Inflammatory macrophage treated with lipopolysaccharide for 1 hour (primary cell): ENCODE measurements around the gene PTPN12.
A peak's percentile ranks its signal among the peaks of the same experiment; 100 is the strongest.
"Not testable (repeated sequence)": the region's sequence is repeated elsewhere in the genome, so short reads cannot be mapped to it uniquely, and the experiment has no call there.

Experiments
- DNase-seq, 2 donors: peaks; one replicate each; pipeline ENCODE4 v3.0.0-alpha.2; 2020 to 2022

PTPN12 gene

DNA sequence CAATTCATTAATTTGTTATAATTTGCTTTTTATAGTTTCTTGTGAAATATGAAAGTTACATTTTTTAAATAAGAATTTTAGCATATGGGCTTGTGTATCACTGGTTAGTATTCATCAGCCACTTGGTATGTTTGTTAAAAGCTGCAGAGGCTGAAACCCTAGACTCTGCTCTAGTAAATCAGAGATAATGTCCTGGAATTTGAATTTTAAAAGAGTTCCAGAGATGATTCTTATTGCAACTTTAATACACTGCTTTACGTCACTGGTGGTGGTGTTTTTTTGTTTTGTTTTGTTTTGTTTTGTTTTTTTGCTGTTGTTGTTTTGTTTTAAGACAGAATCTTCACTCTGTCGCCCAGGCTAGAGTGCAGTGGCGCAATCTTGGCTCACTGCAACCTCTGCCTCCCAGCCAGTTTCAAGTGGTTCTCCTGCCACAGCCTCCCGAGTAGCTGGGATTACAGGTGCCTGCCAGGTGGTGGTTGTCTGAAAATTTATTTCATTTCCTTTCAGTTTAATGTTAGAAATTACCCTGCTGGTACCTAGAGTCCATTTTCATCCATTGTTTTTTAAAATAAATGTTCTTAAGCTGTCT, 43.8 kb downstream of the PTPN12 start:
- no peak for DNase-seq

DNA sequence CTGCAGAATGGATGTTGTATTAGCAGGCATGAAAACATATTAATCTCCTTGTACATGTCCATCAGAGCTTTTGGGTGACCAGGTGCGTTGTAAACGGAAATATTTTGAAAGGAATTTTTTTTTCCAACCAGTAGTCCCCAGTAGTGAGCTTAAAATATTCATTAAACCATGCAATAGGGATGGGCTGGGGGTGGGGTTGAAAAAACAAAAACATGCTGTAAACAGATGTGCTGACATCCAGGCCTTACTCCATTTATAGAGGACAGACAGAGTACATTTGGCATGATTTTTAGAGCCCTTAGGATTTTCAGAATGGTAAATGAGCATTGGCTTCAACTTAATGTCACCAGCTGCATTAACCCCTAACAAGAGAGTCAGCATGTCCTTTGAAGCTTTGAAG, 50.2 kb downstream of the PTPN12 start:
- DNase-seq: no peak

DNA sequence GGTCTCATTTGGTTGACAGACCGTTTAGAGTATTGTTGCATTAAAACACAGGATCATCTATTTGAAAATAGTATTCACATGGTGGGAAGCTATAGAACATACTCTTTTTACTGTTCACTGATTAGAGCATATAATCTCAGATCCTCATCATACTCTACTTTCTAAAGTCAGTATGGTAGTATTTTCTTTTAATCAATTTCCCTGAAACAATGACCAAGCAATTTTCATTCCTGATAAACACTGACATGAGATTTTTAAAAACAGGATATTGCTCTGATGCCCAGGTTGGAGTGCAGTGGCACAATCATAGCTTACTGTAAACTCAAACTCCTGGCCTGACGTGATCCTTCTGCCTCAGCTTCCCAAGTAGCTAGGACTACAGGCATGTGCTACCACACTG, 63.9 kb downstream of the PTPN12 start:
- no peak for DNase-seq

DNA sequence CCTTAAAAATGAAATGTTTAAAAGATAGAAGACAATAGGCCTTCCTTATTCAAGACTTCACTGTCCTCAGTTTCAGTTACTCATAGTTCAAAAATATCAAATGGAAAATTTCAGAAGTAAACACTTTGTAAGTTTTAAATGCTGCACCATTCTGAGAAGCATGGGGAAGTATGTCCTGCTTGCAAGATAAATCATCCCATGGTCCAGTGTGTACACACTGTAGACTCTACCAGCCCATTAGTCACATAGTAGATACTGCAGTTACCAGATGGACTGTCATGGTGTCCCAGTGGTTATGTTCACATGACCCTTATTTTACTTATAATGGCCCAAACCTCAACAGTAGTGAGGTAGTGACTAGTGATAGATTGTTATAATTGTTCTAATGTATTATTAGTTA, 69.5 kb downstream of the PTPN12 start:
- peak in 1 of 2 donors; percentile 25 for DNase-seq

DNA sequence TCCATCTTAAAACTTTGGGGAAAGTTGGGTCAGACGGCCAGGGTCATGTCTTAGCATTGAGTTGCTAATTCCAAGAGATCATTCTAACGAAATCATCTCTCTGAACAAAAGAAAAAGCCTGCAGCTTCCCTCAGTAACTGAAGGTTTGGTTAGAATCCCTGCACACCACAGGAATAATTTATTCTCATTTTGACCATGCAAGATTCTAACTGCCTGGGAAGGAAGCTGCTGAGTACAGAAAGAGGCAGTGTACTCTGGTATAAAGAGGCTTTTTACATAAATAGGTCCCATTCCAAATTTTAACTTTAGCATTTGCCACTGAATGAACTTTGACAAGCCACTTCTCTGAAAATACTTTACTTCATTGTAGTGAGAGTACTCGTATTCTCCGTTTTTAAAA, 82.2 kb downstream of the PTPN12 start:
- no peak for DNase-seq

DNA sequence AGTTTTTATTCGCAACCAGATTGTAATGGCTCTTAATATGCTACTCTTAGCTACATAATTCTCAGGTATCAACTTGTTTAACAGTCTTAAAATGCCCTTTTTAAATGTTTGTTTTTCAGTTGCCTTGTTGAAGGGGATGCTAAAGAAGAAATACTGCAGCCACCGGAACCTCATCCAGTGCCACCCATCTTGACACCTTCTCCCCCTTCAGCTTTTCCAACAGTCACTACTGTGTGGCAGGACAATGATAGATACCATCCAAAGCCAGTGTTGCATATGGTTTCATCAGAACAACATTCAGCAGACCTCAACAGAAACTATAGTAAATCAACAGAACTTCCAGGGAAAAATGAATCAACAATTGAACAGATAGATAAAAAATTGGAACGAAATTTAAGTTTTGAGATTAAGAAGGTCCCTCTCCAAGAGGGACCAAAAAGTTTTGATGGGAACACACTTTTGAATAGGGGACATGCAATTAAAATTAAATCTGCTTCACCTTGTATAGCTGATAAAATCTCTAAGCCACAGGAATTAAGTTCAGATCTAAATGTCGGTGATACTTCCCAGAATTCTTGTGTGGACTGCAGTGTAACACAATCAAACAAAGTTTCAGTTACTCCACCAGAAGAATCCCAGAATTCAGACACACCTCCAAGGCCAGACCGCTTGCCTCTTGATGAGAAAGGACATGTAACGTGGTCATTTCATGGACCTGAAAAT, 89.7 kb downstream of the PTPN12 start:
- no peak for DNase-seq

DNA sequence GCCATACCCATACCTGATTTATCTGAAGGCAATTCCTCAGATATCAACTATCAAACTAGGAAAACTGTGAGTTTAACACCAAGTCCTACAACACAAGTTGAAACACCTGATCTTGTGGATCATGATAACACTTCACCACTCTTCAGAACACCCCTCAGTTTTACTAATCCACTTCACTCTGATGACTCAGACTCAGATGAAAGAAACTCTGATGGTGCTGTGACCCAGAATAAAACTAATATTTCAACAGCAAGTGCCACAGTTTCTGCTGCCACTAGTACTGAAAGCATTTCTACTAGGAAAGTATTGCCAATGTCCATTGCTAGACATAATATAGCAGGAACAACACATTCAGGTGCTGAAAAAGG, 90.2 kb downstream of the PTPN12 start:
- DNase-seq: peak; percentile 31 to 57

DNA sequence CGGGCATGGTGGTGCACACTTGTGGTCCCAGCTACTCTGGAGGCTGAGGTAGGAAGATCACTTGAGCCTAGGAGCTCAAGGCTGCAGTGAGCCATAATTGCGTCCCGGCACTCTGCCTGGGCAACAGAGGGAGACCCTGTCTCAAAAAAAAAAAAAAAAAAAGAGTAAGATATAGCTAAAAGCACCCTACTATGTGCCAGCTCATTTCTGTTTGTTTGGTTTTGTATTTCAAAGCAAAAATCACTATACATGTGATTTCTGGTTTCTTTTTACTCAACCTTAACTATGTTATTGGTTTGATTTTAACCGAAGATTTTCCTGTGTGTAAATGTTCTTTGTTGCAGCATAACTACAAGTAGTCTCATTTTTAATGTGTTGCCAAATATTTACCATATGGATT, 92.7 kb downstream of the PTPN12 start:
- no peak for DNase-seq

DNA sequence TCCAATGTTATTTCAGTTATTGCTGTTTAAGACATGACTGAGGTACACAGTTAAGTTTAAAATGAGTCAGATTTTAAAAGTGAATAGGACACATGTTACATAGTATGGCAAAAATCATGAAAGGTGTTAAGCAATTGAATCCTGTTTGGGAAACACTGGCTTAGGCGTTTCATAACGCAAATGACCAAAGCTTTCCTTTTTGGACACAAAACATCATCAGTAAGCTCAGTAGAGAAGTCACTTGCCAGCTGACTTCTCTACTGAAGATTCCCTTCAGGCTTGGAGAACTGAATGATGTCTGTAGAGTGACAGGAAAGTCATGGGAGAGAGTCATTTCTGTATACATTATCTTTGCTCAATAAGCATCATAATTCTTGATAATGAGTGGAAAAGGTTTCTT, 94.7 kb downstream of the PTPN12 start:
- DNase-seq: peak; percentile 92 to 96

DNA sequence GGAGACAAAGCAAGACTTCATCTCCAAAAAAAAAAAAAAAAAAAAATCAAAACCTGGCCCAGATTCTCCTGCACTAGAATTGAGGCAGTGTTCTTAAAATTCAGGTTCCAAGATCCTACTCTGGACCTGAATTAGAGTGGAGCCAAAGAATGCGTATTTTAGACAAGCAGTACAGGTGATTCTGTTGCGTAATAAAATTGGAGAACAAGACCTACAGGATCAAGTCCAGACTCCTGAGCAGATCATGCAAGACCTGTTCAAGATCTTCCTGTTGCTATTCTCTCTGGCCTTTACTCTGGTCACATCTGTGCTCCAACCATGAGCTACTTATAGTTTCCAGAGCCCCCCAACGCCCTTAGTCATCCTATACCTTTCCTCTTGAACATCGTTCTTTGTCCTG, 107.7 kb downstream of the PTPN12 start:
- no peak for DNase-seq

DNA sequence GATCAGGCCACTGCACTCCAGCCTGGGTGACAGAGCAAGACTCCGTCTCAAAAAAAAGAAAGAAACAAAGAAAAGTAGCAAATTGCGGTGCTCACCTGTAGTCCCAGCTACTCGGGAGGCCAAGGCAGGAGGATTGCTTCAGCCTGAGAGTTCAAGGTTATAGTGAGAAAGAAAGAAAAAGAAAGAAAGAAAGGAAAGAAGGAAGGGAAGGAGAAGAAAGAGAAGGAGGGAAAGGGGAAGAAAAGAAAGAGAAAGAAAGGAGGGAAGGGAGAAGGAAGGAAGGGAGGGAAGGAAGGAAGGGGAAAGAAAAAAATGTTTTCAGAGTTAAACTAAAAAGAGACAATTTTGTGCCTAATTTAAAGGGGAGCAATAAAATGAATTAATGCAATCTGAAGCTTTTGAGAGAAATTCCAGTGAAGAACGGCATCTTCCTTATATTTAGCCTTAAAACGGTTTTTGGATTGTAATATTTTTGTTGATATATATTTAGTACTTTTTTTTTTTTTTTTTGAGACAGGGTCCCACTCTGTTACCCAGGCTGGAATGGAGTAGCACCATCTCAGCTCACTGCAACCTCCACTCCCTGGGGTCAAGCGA, 111.7 kb downstream of the PTPN12 start:
- no peak for DNase-seq

DNA sequence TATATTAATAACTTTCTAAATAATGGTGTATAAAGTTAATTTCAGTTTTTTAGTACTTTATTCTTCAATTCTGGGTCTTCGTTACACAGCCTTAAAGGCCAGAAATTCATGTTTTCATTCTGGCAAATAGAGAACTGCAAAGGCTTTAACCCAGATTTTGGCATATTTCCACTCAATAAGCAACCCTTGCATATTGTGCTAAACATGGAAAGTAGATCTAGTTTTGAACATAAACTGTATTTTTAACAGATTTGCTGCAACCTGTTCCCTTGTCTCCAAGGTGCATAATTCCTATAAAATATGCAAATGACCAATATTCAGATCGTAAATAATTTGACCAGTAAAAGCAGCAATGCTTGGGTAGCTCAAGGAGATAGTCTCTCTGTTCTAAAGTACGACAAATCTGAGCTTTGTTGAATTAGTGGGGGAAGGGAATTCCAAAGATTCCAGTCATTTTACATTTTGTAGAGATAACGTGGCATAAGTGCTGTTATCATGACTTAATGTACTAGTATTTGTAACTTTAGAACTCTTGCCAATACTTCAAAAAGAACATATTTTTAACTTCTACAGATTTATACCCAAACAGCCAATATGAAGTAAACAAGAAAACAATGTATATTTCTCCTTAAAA, 112.7 kb downstream of the PTPN12 start:
- no peak for DNase-seq

DNA sequence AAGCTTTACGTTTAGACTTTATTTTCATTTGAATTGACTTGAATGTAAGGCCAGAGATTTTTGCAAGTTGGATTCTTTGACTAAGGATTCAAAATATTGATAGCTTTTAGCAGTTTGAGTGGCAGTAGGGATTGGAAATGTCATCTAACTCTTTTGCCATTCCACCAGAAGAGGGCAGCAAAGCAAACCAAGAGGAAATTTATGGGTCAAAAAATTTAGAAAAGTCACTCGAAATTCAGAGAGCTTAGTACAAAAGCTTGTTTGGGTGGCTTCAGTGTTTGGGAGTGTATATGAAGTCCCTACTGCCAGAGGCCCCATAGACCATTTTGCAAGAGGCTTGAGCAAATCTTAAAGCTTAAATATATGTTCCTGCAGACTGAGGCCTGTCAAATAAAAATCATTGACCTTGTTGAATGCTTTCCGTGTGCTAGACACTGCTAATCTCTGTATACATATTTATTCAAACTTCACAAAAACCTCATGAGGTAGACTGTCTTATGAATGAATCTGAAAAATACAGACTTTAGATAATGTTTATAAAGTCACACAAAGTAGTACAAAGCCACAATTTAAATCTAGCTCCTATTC, 114.6 kb downstream of the PTPN12 start:
- DNase-seq: peak; percentile 13 to 54

DNA sequence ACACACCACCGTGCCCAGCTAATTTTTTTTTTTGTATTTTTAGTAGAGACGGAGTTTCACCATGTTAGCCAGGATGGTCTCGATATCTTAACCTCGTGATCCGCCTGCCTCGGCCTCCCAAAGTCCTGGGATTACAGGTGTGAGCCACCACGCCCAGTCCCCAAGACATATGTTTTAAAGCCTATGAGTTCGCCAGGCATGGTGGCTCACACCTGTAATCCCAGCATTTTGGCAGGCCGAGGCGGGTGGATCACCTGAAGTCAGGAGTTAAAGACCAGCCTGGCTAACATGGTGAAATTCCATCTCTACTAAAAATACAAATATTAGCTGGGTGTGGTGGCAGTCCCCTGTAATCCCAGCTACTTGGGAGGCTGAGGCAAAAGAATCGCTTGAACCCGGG, 115.7 kb downstream of the PTPN12 start:
- not testable (repeated sequence) for DNase-seq

DNA sequence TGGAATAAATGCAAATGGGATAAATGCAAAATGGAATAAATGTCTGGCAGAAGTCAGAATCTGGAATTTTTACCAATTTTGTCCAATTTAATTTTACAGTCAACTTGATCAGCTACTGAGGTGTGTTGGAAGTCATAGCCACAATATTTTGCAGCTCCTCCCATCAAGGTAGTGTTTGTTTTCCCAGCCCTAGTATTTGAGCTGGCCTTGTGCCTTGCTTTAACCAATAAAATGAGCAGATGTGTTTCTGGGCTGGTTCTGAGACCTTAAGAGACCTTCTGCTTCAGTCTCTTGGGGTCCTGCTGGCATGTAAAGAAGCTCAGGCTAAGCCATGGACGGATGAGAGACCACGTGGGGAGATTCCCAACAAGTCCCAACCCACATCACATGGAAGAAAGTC, 116.5 kb downstream of the PTPN12 start:
- no peak for DNase-seq

DNA sequence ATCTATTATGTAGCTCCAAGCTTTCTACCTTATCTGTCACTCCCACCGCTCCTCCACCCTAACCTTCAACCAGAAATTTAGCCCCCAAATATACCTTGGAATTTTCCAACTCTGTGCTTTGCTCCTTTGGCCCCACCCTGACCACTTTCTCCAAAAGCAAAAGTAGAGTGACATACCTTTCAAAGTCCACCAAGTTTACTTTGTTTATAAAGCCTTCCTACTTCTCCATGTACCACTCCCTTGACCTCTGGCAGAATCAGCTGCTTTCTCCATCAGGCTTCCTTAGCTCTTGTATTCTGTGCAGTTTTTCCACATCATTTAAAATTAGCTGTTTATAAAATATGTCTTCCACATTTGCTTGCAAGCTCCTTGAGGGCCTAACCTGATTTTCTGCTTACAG, 118.3 kb downstream of the PTPN12 start:
- DNase-seq: no peak

DNA sequence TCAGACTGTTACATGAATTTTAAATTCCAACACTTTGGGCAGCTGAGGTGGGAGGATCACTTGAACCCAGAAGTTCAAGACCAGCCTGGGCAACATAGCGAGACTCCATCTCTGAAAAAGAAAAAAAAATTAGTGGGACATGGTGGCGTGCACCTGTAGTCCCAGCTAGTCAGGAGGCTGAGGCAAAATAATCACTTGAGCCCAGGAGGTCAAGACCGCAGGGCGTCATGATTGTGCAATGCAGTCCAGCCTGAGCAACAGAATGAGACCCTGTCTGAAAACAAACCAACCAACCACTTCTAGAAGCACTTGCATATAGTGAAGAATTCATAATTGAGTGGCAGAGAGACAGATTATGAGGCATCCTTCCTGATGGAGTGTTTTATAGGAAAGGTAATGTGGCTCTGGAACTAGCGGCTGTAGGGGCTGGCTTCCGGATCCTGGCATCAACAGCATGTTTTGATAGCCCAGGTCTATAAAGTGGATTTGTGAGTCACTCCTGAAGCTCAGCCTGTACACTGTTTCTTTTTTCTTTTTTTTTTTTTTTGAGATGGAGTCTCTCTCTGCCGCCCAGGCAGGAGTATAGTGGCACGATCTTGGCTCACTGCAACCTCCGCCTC, 118.9 kb downstream of the PTPN12 start:
- DNase-seq: no peak

DNA sequence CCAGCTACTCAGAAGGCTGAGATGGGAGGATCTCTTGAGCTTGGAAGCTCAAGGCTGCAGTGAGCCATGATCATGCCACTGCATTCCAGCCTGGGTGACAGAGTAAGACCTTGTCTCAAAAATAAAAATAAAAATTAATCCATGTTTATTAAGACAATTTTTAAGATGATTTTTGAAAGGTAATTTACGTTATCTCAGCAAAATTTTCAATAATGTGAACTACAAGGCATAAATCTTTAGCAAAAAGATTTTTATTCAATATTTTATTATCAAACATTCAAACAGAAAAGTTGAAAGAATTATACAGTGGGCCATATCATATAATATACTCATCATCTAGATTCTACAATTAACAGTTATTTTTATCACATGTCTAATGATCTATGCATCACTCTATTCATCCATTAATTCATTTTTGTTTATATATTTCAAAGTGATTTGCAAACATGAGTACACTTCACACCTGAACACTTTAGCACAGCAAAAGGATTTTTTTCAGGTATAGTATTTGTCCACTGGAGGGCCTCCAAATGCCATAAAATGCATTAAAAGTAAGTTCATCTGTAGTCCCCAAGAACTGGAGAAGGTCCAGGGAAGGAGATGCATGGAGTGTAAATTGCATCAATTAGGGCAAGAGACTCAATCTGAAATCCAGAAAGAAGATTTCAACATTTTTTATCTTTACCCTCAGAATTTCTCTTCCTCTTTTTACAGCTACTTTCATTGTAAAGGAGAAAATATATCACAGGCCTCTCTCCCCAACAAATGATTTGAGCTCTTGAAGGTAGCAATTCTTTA, 120.5 kb downstream of the PTPN12 start:
- peak; percentile 55 to 60 for DNase-seq

DNA sequence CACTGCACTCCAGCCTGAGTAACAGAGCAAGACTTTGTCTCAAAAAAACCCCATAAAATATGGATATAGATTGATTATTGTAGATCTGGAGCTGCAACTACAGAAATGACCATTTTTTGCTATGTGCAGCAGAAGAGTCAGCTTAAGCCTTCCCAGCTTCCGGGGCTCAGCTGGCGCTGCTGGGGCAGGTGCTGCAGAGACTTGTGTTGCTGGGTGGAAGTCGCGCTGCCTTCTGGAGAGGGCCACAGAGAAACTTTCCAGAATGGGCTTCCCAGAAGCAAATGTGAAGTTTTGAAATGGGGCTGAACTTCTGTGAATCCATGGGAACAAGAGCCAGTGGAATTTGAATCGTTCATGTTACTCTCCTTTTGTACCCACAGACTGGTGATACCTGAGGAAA, 121.8 kb downstream of the PTPN12 start:
- no peak for DNase-seq

DNA sequence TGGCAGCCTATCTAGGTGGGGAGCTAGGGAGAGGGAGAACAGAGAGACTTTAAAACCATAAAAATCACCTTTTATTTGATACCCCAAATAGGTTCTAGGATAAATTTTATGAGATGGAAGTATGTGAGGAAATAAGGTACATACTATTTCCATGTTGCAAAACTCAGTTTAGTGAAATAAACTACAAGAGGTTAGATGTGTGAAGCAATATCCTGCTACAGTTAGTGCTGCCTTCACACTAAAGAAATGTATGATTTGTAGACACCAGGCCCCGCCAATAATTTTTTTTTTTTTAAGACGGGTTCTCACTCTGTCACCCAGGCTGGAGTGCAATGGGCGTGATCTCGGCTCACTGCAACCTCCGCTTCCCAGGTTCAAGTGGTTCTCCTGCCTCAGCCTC, 124.7 kb downstream of the PTPN12 start:
- no peak for DNase-seq

DNA sequence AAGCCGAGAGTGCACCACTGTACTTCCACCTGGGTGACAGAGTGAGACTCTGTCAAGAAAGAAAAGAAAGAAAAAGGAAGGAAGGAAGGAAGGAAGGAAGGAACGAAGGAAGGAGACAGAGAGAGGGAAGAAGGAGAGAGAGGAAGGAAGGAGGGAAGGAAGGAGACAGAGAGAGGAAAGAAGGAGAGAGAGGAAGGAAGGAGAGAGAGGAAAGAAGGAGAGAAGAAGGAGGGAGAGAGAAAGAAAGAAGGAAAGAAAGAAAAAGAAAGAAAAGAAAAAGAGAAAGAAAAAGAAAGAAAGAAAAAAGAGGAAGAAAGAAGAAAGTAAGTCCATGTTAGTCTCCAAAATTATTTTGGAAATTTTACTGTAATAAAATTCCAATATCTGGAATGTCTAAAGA, 125.8 kb downstream of the PTPN12 start:
- no peak for DNase-seq

DNA sequence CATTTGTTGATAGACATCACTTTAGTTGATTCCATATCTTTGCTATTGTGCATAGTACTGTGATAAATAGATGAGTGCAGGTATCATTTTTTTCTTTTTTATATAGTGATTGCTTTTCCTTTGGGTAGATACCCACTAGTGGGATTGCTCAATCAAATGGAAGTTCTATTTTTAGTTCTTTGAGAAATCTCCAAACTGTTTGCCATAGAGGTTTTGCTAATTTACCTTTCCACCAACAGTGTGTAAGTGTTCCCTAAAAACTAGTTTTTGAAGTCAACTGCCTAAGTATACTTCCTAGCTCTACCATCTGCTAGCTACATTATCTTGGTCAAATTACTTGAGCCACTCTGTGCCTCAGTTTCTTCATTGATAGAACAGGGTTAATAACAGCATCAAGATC, 127.6 kb downstream of the PTPN12 start:
- DNase-seq: no peak

DNA sequence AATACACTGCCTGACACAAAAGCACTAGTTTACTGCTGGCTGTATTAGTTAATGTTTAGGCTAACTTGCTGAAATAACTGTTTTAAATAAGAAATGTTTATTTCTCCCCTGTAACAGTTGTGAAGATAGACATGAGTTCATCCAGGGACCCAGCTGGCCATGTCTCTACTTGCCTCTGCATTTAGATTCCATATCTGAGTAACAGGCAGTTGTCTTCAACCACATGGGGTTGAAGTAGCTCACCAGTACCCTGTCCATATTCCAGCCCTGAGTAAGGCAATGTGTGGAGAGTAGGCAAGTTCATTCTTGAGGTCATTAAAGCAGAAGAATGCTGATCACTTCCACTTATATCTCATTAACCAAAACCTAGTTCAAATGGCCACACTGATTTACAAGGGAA, 128.1 kb downstream of the PTPN12 start:
- DNase-seq: no peak
